ENCODE measurements around the gene MTCL1. TPM values are rescaled to one million over a fixed set of nuclear protein-coding genes. Genes with fewer than 3 reads are reported as not detected.

The MTCL1 gene
- total RNA-seq, 4 donors from 2014 or later: 2.2 to 6.8 (median 4.0) TPM

- H3K4me3 ChIP-seq (ENCODE audit: low read depth, poor library complexity, severe bottlenecking): no peak overlapping the region
- WGBS, 2 donors: 70% methylated on average over 6 of the region's 6 CpGs
- TF ChIP-seq POLR2A (IDR thresholded peaks at IDR 0.05) (no peak), CTCF (IDR thresholded peaks at IDR 0.05) (no peak)
- no peak for DNase-seq (ENCODE audit: low spot score in 2 of 2)
- intact Hi-C loops (cut with DNase I; ENCODE audit: low total_unique reads): no loop called here
Measured at GRCh38 chr18:8860845-8861642, 155.7 kb downstream of the MTCL1 start.

- intact Hi-C loops (cut with DNase I; ENCODE audit: low total_unique reads): no loop called here
- WGBS, 2 donors: 89 to 90% methylated on average over 3 of the region's 3 CpGs
- TF ChIP-seq CTCF (IDR thresholded peaks at IDR 0.05): no peak
- TF ChIP-seq POLR2A (IDR thresholded peaks at IDR 0.05): no peak
- no peak overlapping the region for H3K4me3 ChIP-seq (ENCODE audit: low read depth, poor library complexity, severe bottlenecking)
- DNase-seq (ENCODE audit: low spot score in 2 of 2): no peak
Measured at GRCh38 chr18:8863427-8863826, 158.1 kb downstream of the MTCL1 start.

GRCh38 chr18:8865934-8866333 is 160.6 kb downstream of the MTCL1 start:
- WGBS, 2 donors: 85 to 90% methylated on average over 4 of the region's 4 CpGs
- intact Hi-C loops (cut with DNase I; ENCODE audit: low total_unique reads): no loop called here

GRCh38 chr18:8866679-8867078 is 161.3 kb downstream of the MTCL1 start:
- no peak for DNase-seq (ENCODE audit: low spot score in 2 of 2)
- intact Hi-C loops (cut with DNase I; ENCODE audit: low total_unique reads): no loop called here
- H3K4me3 ChIP-seq (ENCODE audit: low read depth, poor library complexity, severe bottlenecking): no peak overlapping the region
- 91 to 100% methylated on average over 1 of the region's 1 CpG for WGBS, 2 donors
- TF ChIP-seq CTCF (IDR thresholded peaks at IDR 0.05) (no peak), POLR2A (IDR thresholded peaks at IDR 0.05) (no peak)

More at GRCh38 chr18:8865934-8866333, 160.6 kb downstream of the MTCL1 start:
- no peak overlapping the region for H3K4me3 ChIP-seq (ENCODE audit: low read depth, poor library complexity, severe bottlenecking)
- no peak for DNase-seq (ENCODE audit: low spot score in 2 of 2)
- TF ChIP-seq POLR2A (IDR thresholded peaks at IDR 0.05): no peak
- TF ChIP-seq CTCF (IDR thresholded peaks at IDR 0.05): no peak

GRCh38 chr18:8868276-8868675 is 162.9 kb downstream of the MTCL1 start:
- TF ChIP-seq POLR2A (IDR thresholded peaks at IDR 0.05): no peak
- TF ChIP-seq CTCF (IDR thresholded peaks at IDR 0.05): no peak
- WGBS, 2 donors: 79 to 86% methylated on average over 4 of the region's 4 CpGs
- H3K4me3 ChIP-seq (ENCODE audit: low read depth, poor library complexity, severe bottlenecking): no peak overlapping the region
- intact Hi-C loops (cut with DNase I; ENCODE audit: low total_unique reads): no loop called here
- no peak for DNase-seq (ENCODE audit: low spot score in 2 of 2)
